GM23338 (cell line): ENCODE results near the gene ATF7. TPM values are rescaled to one million over a fixed set of nuclear protein-coding genes. Genes with fewer than 3 reads are reported as not detected.

Experiments
- ATAC-seq: fragments of 200-7000 bp; cut with Tn5 transposase; 3 replicates; pipeline ENCODE4 v1.9.1; 2020
- DNase-seq: peaks from one replicate; pipeline ENCODE4 v3.0.0-alpha.2; 2015; ENCODE audit warnings: low spot score
- H2AFZ ChIP-seq: fragments of 200-600 bp; sonication (generic); 2 replicates; pipeline ENCODE4 v1.8.0; 2016; ENCODE audit warnings: antibody characterized with exemption, mild to moderate bottlenecking, moderate library complexity
- H3F3A ChIP-seq: fragments of 200-600 bp; sonication (generic); replicated peaks from 2 replicates; pipeline ENCODE4 v1.8.0; 2017; ENCODE audit warnings: antibody characterized with exemption, mixed run types, low read depth
- H3K27ac ChIP-seq: fragments of 200-600 bp; sonication (generic); 2 replicates; pipeline ENCODE4 v1.6.1; 2016; ENCODE audit warnings: low read depth
- H3K27me3 ChIP-seq: fragments of 200-600 bp; sonication (generic); 2 replicates; pipeline ENCODE4 v1.8.0; 2016; ENCODE audit warnings: mild to moderate bottlenecking, mixed run types, moderate library complexity; ENCODE audit not compliant: insufficient read depth
- H3K36me3 ChIP-seq: fragments of 200-600 bp; sonication (generic); 2 replicates; pipeline ENCODE4 v1.8.0; 2016; ENCODE audit warnings: mild to moderate bottlenecking; ENCODE audit not compliant: insufficient read depth
- H3K4me1 ChIP-seq: fragments of 200-600 bp; sonication (generic); 2 replicates; pipeline ENCODE4 v1.8.0; 2016; ENCODE audit warnings: mild to moderate bottlenecking, moderate library complexity; ENCODE audit not compliant: insufficient read depth
- H3K4me2 ChIP-seq: fragments of 200-600 bp; sonication (generic); 2 replicates; pipeline ENCODE4 v1.7.1; 2017; ENCODE audit warnings: mixed run types
- H3K4me3 ChIP-seq: fragments of 200-600 bp; sonication (generic); 2 replicates; pipeline ENCODE4 v1.6.1; 2016; ENCODE audit warnings: mixed run types
- H3K79me2 ChIP-seq: fragments of 200-600 bp; sonication (generic); replicated peaks from 2 replicates; pipeline ENCODE4 v1.8.0; 2017; ENCODE audit warnings: mild to moderate bottlenecking; ENCODE audit not compliant: insufficient read depth
- H3K9me2 ChIP-seq: fragments of 200-600 bp; sonication (generic); 2 replicates; pipeline ENCODE4 v1.8.0; 2017; ENCODE audit not compliant: insufficient read depth
- H4K20me1 ChIP-seq: fragments of 200-600 bp; sonication (generic); replicated peaks from 2 replicates; pipeline ENCODE4 v1.8.0; 2017; ENCODE audit warnings: mild to moderate bottlenecking; ENCODE audit not compliant: insufficient read depth
- H3K27ac Mint-ChIP-seq: 2 replicates; pipeline ENCODE4 v1.8.0; 2020; ENCODE audit warnings: inconsistent platforms, mild to moderate bottlenecking, moderate library complexity, mixed read lengths
- H3K27me3 Mint-ChIP-seq: 3 replicates; pipeline ENCODE4 v1.8.0; 2022; ENCODE audit warnings: low read depth, mild to moderate bottlenecking, moderate library complexity, mixed read lengths, inconsistent platforms; ENCODE audit not compliant: insufficient read depth, poor library complexity
- H3K36me3 Mint-ChIP-seq: 3 replicates; pipeline ENCODE4 v1.8.0; 2021; ENCODE audit warnings: low read depth, mild to moderate bottlenecking, inconsistent platforms, moderate library complexity, mixed read lengths
- H3K4me1 Mint-ChIP-seq: 3 replicates; pipeline ENCODE4 v1.8.0; 2020; ENCODE audit warnings: mild to moderate bottlenecking, inconsistent platforms, mixed read lengths
- H3K4me3 Mint-ChIP-seq: 3 replicates; pipeline ENCODE4 v1.8.0; 2021; ENCODE audit warnings: moderate library complexity, mild to moderate bottlenecking, inconsistent platforms, mixed read lengths
- H3K9me3 Mint-ChIP-seq: 3 replicates; pipeline ENCODE4 v1.8.0; 2020; ENCODE audit warnings: moderate library complexity, mild to moderate bottlenecking, inconsistent platforms, mixed read lengths
- CREB1 ChIP-seq: fragments of 250-450 bp; sonication (Bioruptor Pico); IDR thresholded peaks from 2 replicates; pipeline ENCODE4 v1.5.0; 2020; ENCODE audit warnings: low read depth, mild to moderate bottlenecking, moderate library complexity
- EZH2phosphoT487 ChIP-seq: fragments of 200-600 bp; sonication (generic); IDR thresholded peaks from one replicate; pipeline ENCODE4 v1.8.1; 2018; ENCODE audit warnings: antibody characterized with exemption; ENCODE audit not compliant: unreplicated experiment
- NANOG ChIP-seq: IDR thresholded peaks from 2 replicates; pipeline ENCODE4 v1.6.1; 2016; ENCODE audit warnings: antibody characterized with exemption, borderline replicate concordance
- ZNF114 ChIP-seq: fragments of 250-450 bp; sonication (Bioruptor Pico); IDR thresholded peaks from 2 replicates; pipeline ENCODE4 v1.5.0; 2020; ENCODE audit warnings: mild to moderate bottlenecking, moderate library complexity
- polyA plus RNA-seq: library from polyadenylated mRNA; unstranded; fragments of >200 nt; fragmentation: Nextera tagmentation; extraction: Ambion mirVana; gene quantifications from 2 replicates; pipeline ENCODE4 v1.2.1, GENCODE V29; 2016
- total RNA-seq: library from RNA; depleted of rRNA; stranded (reverse); fragments of >200 nt; shearing (Covaris generic); gene quantifications from 2 replicates; pipeline ENCODE4 v1.2.3, GENCODE V29; 2014
- TF ChIP-seq, protein P1 (sequence below): fragments of 250-450 bp; sonication (Bioruptor Pico); IDR thresholded peaks from 2 replicates; pipeline ENCODE4 v1.5.0; 2020; ENCODE audit warnings: mild to moderate bottlenecking, moderate library complexity
- TF ChIP-seq, protein P2 (sequence below): IDR thresholded peaks from 2 replicates; pipeline ENCODE4 v1.6.1; 2016; ENCODE audit warnings: antibody characterized with exemption

Gene ATF7
- total and polyA plus RNA-seq, 2 experiments from 2014 or later: 13.9 to 16.3 TPM

DNA sequence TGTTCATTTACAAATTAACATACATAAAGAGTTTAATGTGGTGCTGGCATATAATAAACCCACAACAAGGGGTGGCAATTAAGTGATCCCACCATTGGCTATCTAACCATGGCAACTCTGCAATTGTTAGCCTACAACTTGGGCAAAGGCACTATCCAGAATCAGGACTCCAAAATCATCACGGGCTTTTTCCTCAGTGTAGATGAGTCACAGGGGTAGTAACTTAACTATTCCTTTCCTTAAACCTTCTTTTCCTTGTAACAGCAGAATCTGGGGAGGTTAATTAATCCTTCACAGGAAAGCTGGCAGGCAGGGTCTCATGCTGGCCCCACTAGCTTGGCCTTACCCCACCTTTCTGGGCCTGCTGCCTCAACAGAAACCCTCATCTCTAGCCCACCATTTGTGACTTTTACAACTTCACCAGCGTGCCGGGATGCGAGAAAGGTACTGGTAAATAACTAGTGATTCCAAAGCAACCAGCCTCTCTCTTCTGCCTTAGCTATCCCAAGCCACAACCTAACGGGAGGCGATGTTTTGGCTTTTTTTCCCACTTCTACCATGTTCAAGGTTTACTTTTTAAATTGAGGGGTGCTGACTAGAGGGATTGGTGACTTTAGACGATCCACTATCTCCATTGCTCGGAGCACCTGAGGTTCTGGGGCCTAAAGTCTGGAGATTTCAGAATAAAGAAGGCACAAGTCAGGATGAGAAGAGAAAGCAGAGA lies 49.0 kb upstream of the ATF7 start (continued):
- TF ChIP-seq, protein P1, sequence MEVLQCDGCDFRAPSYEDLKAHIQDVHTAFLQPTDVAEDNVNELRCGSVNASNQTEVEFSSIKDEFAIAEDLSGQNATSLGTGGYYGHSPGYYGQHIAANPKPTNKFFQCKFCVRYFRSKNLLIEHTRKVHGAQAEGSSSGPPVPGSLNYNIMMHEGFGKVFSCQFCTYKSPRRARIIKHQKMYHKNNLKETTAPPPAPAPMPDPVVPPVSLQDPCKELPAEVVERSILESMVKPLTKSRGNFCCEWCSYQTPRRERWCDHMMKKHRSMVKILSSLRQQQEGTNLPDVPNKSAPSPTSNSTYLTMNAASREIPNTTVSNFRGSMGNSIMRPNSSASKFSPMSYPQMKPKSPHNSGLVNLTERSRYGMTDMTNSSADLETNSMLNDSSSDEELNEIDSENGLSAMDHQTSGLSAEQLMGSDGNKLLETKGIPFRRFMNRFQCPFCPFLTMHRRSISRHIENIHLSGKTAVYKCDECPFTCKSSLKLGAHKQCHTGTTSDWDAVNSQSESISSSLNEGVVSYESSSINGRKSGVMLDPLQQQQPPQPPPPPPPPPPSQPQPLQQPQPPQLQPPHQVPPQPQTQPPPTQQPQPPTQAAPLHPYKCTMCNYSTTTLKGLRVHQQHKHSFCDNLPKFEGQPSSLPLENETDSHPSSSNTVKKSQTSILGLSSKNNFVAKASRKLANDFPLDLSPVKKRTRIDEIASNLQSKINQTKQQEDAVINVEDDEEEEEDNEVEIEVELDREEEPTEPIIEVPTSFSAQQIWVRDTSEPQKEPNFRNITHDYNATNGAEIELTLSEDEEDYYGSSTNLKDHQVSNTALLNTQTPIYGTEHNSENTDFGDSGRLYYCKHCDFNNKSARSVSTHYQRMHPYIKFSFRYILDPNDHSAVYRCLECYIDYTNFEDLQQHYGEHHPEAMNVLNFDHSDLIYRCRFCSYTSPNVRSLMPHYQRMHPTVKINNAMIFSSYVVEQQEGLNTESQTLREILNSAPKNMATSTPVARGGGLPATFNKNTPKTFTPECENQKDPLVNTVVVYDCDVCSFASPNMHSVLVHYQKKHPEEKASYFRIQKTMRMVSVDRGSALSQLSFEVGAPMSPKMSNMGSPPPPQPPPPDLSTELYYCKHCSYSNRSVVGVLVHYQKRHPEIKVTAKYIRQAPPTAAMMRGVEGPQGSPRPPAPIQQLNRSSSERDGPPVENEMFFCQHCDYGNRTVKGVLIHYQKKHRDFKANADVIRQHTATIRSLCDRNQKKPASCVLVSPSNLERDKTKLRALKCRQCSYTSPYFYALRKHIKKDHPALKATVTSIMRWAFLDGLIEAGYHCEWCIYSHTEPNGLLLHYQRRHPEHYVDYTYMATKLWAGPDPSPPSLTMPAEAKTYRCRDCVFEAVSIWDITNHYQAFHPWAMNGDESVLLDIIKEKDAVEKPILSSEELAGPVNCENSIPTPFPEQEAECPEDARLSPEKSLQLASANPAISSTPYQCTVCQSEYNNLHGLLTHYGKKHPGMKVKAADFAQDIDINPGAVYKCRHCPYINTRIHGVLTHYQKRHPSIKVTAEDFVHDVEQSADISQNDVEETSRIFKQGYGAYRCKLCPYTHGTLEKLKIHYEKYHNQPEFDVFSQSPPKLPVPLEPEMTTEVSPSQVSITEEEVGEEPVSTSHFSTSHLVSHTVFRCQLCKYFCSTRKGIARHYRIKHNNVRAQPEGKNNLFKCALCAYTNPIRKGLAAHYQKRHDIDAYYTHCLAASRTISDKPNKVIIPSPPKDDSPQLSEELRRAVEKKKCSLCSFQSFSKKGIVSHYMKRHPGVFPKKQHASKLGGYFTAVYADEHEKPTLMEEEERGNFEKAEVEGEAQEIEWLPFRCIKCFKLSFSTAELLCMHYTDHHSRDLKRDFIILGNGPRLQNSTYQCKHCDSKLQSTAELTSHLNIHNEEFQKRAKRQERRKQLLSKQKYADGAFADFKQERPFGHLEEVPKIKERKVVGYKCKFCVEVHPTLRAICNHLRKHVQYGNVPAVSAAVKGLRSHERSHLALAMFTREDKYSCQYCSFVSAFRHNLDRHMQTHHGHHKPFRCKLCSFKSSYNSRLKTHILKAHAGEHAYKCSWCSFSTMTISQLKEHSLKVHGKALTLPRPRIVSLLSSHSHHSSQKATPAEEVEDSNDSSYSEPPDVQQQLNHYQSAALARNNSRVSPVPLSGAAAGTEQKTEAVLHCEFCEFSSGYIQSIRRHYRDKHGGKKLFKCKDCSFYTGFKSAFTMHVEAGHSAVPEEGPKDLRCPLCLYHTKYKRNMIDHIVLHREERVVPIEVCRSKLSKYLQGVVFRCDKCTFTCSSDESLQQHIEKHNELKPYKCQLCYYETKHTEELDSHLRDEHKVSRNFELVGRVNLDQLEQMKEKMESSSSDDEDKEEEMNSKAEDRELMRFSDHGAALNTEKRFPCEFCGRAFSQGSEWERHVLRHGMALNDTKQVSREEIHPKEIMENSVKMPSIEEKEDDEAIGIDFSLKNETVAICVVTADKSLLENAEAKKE (CRISPR knock-in tag): no peak
- TF ChIP-seq, protein P2, sequence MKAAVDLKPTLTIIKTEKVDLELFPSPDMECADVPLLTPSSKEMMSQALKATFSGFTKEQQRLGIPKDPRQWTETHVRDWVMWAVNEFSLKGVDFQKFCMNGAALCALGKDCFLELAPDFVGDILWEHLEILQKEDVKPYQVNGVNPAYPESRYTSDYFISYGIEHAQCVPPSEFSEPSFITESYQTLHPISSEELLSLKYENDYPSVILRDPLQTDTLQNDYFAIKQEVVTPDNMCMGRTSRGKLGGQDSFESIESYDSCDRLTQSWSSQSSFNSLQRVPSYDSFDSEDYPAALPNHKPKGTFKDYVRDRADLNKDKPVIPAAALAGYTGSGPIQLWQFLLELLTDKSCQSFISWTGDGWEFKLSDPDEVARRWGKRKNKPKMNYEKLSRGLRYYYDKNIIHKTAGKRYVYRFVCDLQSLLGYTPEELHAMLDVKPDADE: no peak

DNA sequence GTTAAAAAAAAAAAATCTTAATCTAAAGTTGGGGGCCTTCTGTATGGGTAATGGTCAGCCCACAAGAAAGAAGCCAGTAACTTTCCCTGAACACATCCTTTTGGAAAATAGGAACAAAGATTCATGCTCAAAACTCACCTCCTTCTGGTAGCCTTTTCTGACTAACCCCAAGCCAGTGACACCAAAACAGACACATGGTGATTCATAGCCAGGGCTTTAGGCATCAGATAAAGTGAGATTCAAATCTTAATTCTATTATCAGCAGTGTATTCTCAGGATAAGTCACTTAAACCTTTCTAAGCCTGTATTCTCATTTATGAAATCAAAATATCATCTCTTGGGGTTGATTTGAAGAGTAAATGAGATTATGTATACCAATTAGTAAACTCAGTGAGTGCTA lies 44.8 kb upstream of the ATF7 start:
- Histone ChIP-seq H3F3A (peaks cover 22% of the 10 kb centered on the region), H3K27ac (0 out of 2 replicates have a peak overlapping the region, but pooled peaks have one; percentile 26), H3K4me3 (no peak overlapping the region), H4K20me1 (peaks cover 21% of the 10 kb centered on the region), H3K79me2 (peaks cover 39% of the 10 kb centered on the region), H3K36me3 (peaks cover 60% of the 10 kb centered on the region), H3K27me3 (no peaks in the 10 kb centered on the region), H2AFZ (no peak overlapping the region), H3K9me2 (no peaks in the 10 kb centered on the region), H3K4me2 (no peak overlapping the region), H3K4me1 (peaks cover 12% of the 10 kb centered on the region)
- ATAC-seq: no peak
- peaks cover 9% of the 10 kb centered on the region; the same call in 2 of the 3 replicates for H3K4me1 Mint-ChIP-seq
- no peaks in the 10 kb centered on the region for H3K9me3 Mint-ChIP-seq
- no peak overlapping the region; the same call in 2 of the 3 replicates for H3K4me3 Mint-ChIP-seq
- H3K27ac Mint-ChIP-seq: no peak overlapping the region
- H3K27me3 Mint-ChIP-seq: peaks cover 1% of the 10 kb centered on the region
- H3K36me3 Mint-ChIP-seq: peaks cover 82% of the 10 kb centered on the region
- DNase-seq: no peak
- TF ChIP-seq CREB1 (CRISPR knock-in tag) (no peak), NANOG (no peak), ZNF114 (CRISPR knock-in tag) (no peak), EZH2phosphoT487 (no peak)
- TF ChIP-seq, protein P1 (CRISPR knock-in tag): no peak
